ENCODE data around the gene SPG11.
"Not testable (repeated sequence)": the region's sequence is repeated elsewhere in the genome, so short reads cannot be mapped to it uniquely, and the experiment has no call there.

The SPG11 gene

DNA sequence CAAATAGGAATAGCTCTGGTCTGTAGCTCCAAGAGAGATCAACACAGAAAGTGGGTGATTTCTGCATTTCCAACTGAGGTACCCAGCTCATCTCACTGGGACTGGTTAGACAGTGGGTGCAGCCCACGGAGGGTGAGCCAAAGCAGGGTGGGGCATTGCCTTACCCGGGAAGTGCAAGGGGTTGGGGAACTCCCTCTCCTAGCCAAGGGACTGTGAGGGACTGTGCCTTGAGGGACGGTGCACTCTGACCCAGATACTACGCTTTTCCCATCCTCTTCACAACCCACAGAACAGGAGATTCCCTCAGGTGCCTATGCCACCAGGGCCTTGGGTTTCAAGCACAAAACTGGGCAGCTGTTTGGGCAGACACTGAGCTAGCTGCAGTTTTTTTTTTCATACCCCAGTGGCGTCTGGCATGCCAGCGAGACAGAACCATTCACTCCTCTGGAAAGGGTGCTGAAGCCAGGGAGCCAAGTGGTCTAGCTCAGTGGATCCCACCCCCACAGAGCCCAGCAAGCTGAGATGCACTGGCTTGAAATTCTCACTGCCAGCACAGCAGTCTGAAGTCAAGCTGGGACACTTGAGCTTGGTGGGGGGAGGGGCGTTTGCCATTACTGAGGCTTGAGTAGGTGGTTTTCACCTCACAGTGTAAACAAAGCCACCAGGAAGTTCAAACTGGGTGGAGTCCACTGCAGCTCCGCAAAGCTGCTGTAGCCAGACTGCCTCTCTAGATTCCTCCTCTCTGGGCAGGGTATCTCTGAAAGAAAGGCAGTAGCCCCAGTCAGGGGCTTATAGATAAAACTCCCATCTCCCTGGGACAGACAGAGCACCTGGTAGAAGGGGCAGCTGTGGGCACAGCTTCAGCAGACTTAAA lies 19.6 kb upstream of the SPG11 start:
- intact Hi-C loops (cut with DNase I): not testable (repeated sequence)

GRCh38 chr15:44682211-44682610 lies 18.7 kb upstream of the SPG11 start:
- intact Hi-C loops (cut with DNase I): no loop called here
- DNase-seq: no peak

More for the DNA sequence above, 19.6 kb upstream of the SPG11 start:
- DNase-seq: not testable (repeated sequence)

- intact Hi-C loops (cut with DNase I): no loop called here
- DNase-seq: no peak
Measured at GRCh38 chr15:44676676-44677075, 13.2 kb upstream of the SPG11 start.

- intact Hi-C loops (cut with DNase I): no loop called here
- no peak for DNase-seq
Measured at GRCh38 chr15:44675911-44676310, 12.4 kb upstream of the SPG11 start.

DNA sequence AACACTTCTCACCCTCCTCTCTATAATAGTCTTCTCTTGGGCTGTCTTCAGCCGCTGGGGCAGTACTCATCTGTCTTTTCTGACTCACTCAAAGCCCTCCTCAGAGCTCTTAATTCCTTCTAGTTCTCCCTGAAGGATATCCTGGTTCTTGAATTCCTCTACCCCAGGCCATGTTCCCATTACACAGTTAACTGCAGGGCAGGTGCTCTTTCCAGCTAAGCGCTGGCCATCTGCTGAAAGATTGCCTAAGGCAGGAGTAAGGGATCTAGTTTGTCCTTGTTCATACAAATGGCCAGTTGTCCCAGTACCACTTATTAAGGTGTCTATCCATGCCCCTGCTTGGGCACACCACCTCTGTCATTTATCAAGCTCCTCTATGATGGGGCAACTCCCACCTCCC lies 10.2 kb upstream of the SPG11 start:
- intact Hi-C loops (cut with DNase I): no loop called here
- DNase-seq: no peak

- DNase-seq: no peak
- intact Hi-C loops (cut with DNase I): no loop called here
Measured at GRCh38 chr15:44670087-44670950, 6.9 kb upstream of the SPG11 start.

DNA sequence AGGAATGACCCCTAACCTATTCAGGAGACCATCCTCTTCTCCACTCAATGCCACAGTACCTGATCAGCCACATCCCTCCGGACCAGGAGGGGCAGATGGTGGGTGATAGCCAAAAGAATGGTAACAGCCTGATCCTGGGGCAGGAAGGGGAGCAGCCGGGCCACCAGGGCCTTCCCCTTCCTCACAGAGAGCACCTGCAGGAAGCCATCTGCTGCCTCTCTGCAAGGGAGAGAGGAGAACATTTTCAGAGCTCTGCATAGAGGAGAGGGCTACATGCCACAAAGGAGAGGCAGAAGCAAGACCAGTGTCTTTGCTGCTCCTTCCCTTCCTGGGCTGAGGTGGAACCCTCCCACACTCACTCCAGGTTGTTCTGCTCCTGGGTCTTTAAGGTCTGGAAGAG lies 5.5 kb upstream of the SPG11 start:
- no peak for DNase-seq
- intact Hi-C loops (cut with DNase I): loop anchor here (2.0 kb wide), 1 partner anchor 40 kb away; no protein-coding TSS in a partner anchor

- no peak for DNase-seq
- intact Hi-C loops (cut with DNase I): no loop called here
Measured at GRCh38 chr15:44667039-44667360, 3.5 kb upstream of the SPG11 start.

- no peak for DNase-seq
- intact Hi-C loops (cut with DNase I): no loop called here
Measured at GRCh38 chr15:44666210-44667038, 3.0 kb upstream of the SPG11 start.

- peak; percentile 25 to 90 (median 40) for DNase-seq
Measured at GRCh38 chr15:44662478-44663409, 718 bp downstream of the SPG11 start.

GRCh38 chr15:44661576-44661975 lies 1.9 kb downstream of the SPG11 start:
- no peak for DNase-seq
- intact Hi-C loops (cut with DNase I): no loop called here

More at GRCh38 chr15:44662478-44663409, 718 bp downstream of the SPG11 start:
- intact Hi-C loops (cut with DNase I): no loop called here

DNA sequence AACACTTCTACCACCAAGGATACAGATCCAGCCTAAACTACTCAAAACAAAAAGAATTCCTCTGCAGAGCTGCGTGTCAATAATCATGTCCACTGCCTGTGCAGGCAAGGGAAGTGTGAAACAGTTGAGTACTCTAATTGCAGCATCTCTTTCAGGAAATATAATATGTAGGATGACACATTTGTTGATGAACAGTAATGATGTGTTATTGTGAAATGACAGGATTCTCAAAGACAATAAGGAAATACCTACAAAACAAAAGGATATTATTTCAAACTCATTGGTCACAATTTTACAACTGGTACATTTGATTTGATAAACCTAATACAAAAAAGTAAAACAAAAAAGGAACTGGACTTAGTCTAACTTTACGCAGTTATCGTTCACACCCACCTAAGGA lies 4.4 kb downstream of the SPG11 start:
- DNase-seq: no peak
- intact Hi-C loops (cut with DNase I): no loop called here

DNA sequence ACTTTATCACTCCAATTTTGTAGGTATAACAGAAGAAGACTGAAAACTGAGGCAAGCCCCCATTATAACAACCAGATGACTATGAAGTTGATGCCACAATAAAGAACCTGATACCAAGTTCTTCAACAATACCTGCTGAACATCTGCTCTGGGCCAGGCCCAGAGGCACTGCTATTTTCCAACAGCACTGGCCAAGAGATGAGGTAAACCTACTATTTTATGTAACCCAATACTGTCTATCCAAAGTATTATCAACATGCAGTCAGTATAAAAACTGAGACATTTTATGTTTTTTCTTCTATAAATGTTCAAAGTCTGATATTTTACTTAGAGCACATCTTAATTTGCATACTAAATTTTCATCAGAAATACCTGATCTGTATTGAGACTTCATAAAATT lies 6.1 kb downstream of the SPG11 start:
- intact Hi-C loops (cut with DNase I): no loop called here
- DNase-seq: no peak

DNA sequence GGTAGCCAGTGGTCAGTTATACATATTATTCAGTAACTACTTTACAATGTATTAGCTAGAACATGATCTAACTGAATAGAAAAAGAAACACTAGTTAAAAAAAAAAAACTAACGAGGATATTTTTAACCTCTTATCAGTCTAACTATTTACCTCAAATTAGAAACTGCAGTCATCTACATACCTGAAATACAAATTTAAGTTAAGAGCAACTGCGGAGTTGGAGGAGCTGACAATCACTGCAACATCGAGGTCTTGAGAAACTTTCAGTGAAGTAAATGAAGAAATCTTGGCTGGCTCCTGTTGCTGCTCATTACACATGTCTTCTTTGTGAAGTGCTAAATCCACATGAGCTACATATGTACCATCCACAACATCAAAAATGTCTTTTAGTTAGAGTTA lies 6.5 kb downstream of the SPG11 start:
- intact Hi-C loops (cut with DNase I): no loop called here
- DNase-seq: no peak

DNA sequence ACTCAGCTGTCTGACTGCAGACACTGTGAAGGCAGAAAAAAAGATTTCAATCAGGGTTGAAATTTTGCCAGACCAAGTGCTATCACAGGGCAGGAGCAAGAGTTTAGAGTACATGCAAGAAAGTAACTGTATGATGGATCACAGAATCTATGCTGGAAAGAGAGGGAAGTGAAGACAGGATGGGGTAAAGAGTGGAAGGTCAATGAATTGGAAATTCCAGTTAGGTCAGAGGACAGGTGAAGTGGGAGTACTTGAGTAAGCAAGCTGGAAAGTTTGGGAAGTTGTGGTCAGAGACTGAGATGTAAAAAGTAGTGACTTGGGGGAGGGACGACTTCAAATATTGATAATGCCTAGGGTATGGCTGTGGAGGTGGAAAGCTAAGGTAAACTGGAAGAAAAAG lies 7.2 kb downstream of the SPG11 start:
- no peak for DNase-seq

DNA sequence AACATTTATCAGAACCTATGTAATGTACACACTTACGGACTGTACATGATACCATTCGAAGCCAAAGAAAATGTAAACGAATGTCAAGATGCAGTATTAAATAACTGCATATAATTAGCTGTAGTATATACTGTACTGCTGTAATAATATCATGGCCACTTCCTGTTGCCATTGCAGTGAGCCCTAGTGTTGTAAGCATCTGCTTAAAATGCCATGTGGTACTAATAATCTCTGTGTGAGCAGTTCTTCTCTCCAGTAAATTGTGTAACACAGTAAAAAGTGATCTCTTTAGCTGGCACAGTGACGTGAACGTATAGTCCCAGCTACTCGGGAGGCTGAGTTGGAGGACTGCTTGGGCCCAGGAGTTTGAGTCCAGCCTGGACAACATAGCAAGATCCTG lies 8.6 kb downstream of the SPG11 start:
- intact Hi-C loops (cut with DNase I): no loop called here
- no peak for DNase-seq

More for the DNA sequence above, 7.2 kb downstream of the SPG11 start:
- intact Hi-C loops (cut with DNase I): no loop called here

DNA sequence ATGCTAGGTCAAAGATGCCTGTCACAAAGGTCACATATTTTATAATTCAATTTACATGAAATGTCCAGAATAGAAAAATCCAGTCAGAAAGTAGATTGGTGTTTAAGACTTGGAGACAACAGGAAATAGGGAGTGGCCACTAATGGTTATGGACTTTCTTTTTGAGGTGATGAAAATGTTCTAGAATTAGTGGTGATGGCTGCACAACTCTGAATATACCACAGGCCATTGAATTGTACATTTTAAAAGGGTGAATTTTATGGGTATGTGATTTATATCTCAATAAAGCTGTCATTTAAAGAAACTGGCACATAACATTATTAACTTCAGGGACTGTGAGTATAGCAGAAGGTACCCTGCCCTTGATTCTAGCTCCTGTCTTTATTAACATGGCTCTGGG lies 15.8 kb downstream of the SPG11 start:
- intact Hi-C loops (cut with DNase I): no loop called here
- DNase-seq: no peak

- no peak for DNase-seq
- intact Hi-C loops (cut with DNase I): no loop called here
Measured at GRCh38 chr15:44647036-44647435, 16.4 kb downstream of the SPG11 start.

DNA sequence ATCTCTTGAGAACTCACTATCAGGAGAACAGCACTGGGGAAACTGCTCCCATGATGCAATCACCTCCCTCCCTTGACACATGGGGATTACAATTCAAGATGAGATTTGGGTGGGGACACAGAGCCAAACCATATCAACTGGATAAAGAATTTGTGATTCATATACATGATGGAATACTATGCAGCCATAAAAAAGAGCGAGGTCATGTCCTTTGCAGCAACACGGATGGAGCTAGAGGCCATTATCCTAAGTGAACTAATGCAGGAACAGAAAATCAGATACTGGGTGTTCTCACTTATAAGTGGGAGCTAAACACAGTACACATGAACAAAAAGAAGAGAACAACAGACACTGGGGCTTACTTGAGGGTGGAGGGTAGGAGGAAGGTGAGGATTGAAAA lies 17.0 kb downstream of the SPG11 start:
- intact Hi-C loops (cut with DNase I): no loop called here
- no peak for DNase-seq

DNA sequence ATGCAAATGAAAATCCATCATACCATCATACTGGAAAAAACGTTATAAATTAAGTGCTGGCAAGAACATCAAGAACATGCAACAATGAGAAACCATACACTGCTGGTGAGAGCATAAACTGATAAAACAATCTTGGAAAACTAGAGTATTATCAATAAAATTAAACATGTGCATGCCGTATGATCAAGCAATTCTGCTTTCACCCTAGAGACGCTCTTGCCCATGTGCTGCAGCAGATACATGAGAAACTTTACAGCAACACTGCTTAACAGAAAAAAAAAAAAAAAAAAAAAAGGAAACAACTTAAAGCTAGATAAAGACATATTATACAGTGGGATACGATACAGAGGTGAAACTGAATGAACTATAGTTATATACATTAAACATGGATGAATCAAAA lies 21.8 kb downstream of the SPG11 start:
- no peak for DNase-seq
- intact Hi-C loops (cut with DNase I): no loop called here
